H1 (cell line): ENCODE data around the gene TSHZ2. TPM values are rescaled to one million over a fixed set of nuclear protein-coding genes. Genes with fewer than 3 reads are reported as not detected.

Experiments
- CTCF ChIA-PET: fragments of 300-600 bp; sonication (Branson Sonifier 250); formaldehyde crosslinking; loops from one replicate; lab custom pipeline; 2021; ENCODE audit not compliant: partially characterized antibody; lab: Charles Lee
- POLR2A ChIA-PET: fragments of 300-600 bp; sonication (Branson Sonifier 250); formaldehyde crosslinking; loops from one replicate; lab custom pipeline; 2021; ENCODE audit warnings: inconsistent platforms; ENCODE audit not compliant: partially characterized antibody; lab: Charles Lee
- DNase-seq, 2 experiments: peaks; one replicate each; pipeline versions ENCODE4 v3.0.0 to v3.0.0-alpha.2; 2010 to 2022; ENCODE audit warnings: low spot score in 2 of 2, low read depth in 1 of 2, mixed read lengths in 1 of 2
- FAIRE-seq: peaks from 2 replicates; lab custom pipeline; 2011; peaks lifted over from hg19 to GRCh38; lab: Jason Lieb, UNC
- H2AFZ ChIP-seq: 2 replicates; pipeline ENCODE4 v1.8.1; 2012; ENCODE audit warnings: low read length, inconsistent platforms
- H2AK5ac ChIP-seq: 2 replicates; pipeline ENCODE4 v1.6.1; 2013; ENCODE audit warnings: low read depth, low read length
- H2BK120ac ChIP-seq: replicated peaks from 2 replicates; pipeline ENCODE3; 2013; ENCODE audit warnings: low read depth, low read length, inconsistent platforms
- H2BK12ac ChIP-seq: 2 replicates; pipeline ENCODE4 v1.6.1; 2013; ENCODE audit warnings: low read depth, low read length
- H2BK15ac ChIP-seq: 2 replicates; pipeline ENCODE4 v1.6.1; 2013; ENCODE audit warnings: low read length
- H2BK20ac ChIP-seq: 2 replicates; pipeline ENCODE4 v1.6.1; 2013; ENCODE audit warnings: low read length
- H2BK5ac ChIP-seq: 2 replicates; pipeline ENCODE4 v1.6.1; 2013; ENCODE audit warnings: low read depth, low read length
- H3K14ac ChIP-seq: 2 replicates; pipeline ENCODE4 v1.6.1; 2013; ENCODE audit warnings: inconsistent platforms; ENCODE audit not compliant: insufficient read length
- H3K18ac ChIP-seq: 2 replicates; pipeline ENCODE4 v1.6.1; 2013; ENCODE audit warnings: low read length; ENCODE audit errors: extremely low read depth
- H3K23ac ChIP-seq: 2 replicates; pipeline ENCODE4 v1.6.1; 2013; ENCODE audit warnings: inconsistent platforms; ENCODE audit not compliant: insufficient read length
- H3K23me2 ChIP-seq: 2 replicates; pipeline ENCODE4 v1.6.1; 2013; ENCODE audit warnings: low read depth, low read length
- H3K27ac ChIP-seq: 2 replicates; pipeline ENCODE4 v1.6.1; 2011; ENCODE audit warnings: low read depth, low read length, inconsistent platforms
- H3K27me3 ChIP-seq, 4 experiments: replicated peaks in 1 of 4; 1 replicate in 1 of 4; 2 replicates in 3 of 4; pipeline versions ENCODE4 v1.6.1 to v1.8.1; 2011 to 2013; ENCODE audit warnings: low read length in 3 of 4, mild to moderate bottlenecking in 3 of 4, inconsistent platforms in 2 of 4, mixed read lengths in 2 of 4, moderate library complexity in 1 of 4; ENCODE audit not compliant: control insufficient read depth in 3 of 4, insufficient read depth in 3 of 4; ENCODE audit errors: extremely low read depth in 1 of 4
- H3K36me3 ChIP-seq, 4 experiments: 2 replicates each; pipeline versions ENCODE4 v1.6.1 to v1.8.1; 2011 to 2013; ENCODE audit warnings: mild to moderate bottlenecking in 4 of 4, low read length in 3 of 4, moderate library complexity in 2 of 4, control low read depth in 1 of 4, inconsistent platforms in 1 of 4; ENCODE audit not compliant: insufficient read depth in 4 of 4, control insufficient read depth in 2 of 4
- H3K4ac ChIP-seq: replicated peaks from 2 replicates; pipeline ENCODE3; 2013; ENCODE audit warnings: low read length, low read depth, mixed read lengths, inconsistent platforms; ENCODE audit not compliant: insufficient read length
- H3K4me1 ChIP-seq, 4 experiments: replicated peaks in 1 of 4; 1 replicate in 1 of 4; 2 replicates in 3 of 4; pipeline versions ENCODE4 v1.6.1 to v1.8.1; 2011 to 2013; ENCODE audit warnings: low read length in 3 of 4, inconsistent platforms in 2 of 4, mixed read lengths in 1 of 4; ENCODE audit not compliant: insufficient read depth in 4 of 4, control insufficient read depth in 3 of 4
- H3K4me2 ChIP-seq, 2 experiments: 2 replicates each; pipeline versions ENCODE4 v1.6.1 to v1.8.1; 2011 to 2013; ENCODE audit warnings: low read depth in 2 of 2, low read length in 2 of 2, control low read depth in 1 of 2, inconsistent platforms in 1 of 2, mild to moderate bottlenecking in 1 of 2; ENCODE audit not compliant: insufficient read depth in 1 of 2
- H3K4me3 ChIP-seq, 4 experiments: fragments of 200-600, 300-600 bp in 1 of 4; sonication (generic), shearing (Covaris generic), sonication (Bioruptor Twin) in 1 of 4; 2 replicates each; pipeline versions ENCODE4 v1.5.1 to v1.8.1; 2011 to 2016; ENCODE audit warnings: low read length in 4 of 4, low read depth in 3 of 4, control low read depth in 2 of 4, inconsistent platforms in 2 of 4, mild to moderate bottlenecking in 2 of 4, mixed read lengths in 1 of 4, moderate library complexity in 1 of 4; ENCODE audit not compliant: insufficient read depth in 2 of 4; ENCODE audit errors: extremely low read depth in 1 of 4
- H3K56ac ChIP-seq: replicated peaks from 2 replicates; pipeline ENCODE3; 2013; ENCODE audit warnings: low read depth, mild to moderate bottlenecking, mixed read lengths, low read length, inconsistent platforms; ENCODE audit not compliant: insufficient read length
- H3K79me1 ChIP-seq: 2 replicates; pipeline ENCODE4 v1.6.1; 2013; ENCODE audit warnings: low read depth, low read length, control low read depth
- H3K79me2 ChIP-seq, 2 experiments: 2 replicates each; pipeline versions ENCODE4 v1.6.1 to v1.8.1; 2012 to 2013; ENCODE audit warnings: low read length in 2 of 2, mild to moderate bottlenecking in 2 of 2, inconsistent platforms in 1 of 2; ENCODE audit not compliant: insufficient read depth in 2 of 2, control insufficient read depth in 1 of 2
- H3K9ac ChIP-seq, 4 experiments: replicated peaks in 1 of 4; 1 replicate in 1 of 4; 2 replicates in 3 of 4; pipeline versions ENCODE4 v1.6.1 to v1.8.1; 2011 to 2013; ENCODE audit warnings: low read depth in 3 of 4, low read length in 3 of 4, control low read depth in 2 of 4, mild to moderate bottlenecking in 2 of 4, moderate library complexity in 2 of 4, inconsistent platforms in 1 of 4; ENCODE audit errors: extremely low read depth in 1 of 4
- H3K9me3 ChIP-seq, 2 experiments: 2 replicates each; pipeline versions ENCODE4 v1.6.1 to v1.8.1; 2012 to 2013; ENCODE audit warnings: mild to moderate bottlenecking in 2 of 2, moderate library complexity in 2 of 2, control low read depth in 1 of 2, inconsistent platforms in 1 of 2, low read depth in 1 of 2, low read length in 1 of 2, mixed read lengths in 1 of 2; ENCODE audit not compliant: insufficient read depth in 2 of 2
- H4K20me1 ChIP-seq, 2 experiments: replicated peaks in 1 of 2; 2 replicates each; pipeline versions ENCODE3 to v1.8.1; 2011 to 2013; ENCODE audit warnings: inconsistent platforms in 2 of 2, low read length in 2 of 2, mild to moderate bottlenecking in 1 of 2; ENCODE audit not compliant: insufficient read depth in 2 of 2, control insufficient read depth in 1 of 2
- H4K5ac ChIP-seq: 2 replicates; pipeline ENCODE4 v1.6.1; 2013; ENCODE audit warnings: low read length, low read depth, mixed read lengths, inconsistent platforms; ENCODE audit not compliant: insufficient read length
- H4K8ac ChIP-seq: 2 replicates; pipeline ENCODE4 v1.8.0; 2013; ENCODE audit warnings: mild to moderate bottlenecking, moderate library complexity, low read length, inconsistent platforms; ENCODE audit not compliant: insufficient read depth; ENCODE audit errors: extremely low read depth
- H4K91ac ChIP-seq: replicated peaks from 2 replicates; pipeline ENCODE3; 2013; ENCODE audit warnings: low read length, mixed read lengths, inconsistent platforms; ENCODE audit not compliant: insufficient read length
- CBX8 ChIP-seq: fragments of 300-800, 300-1000 bp; sonication (generic); IDR thresholded peaks from 2 replicates; pipeline ENCODE4 v1.7.1; 2016; ENCODE audit warnings: low read depth, low read length, borderline replicate concordance
- CTBP2 ChIP-seq: IDR thresholded peaks from 2 replicates; pipeline ENCODE4 v1.7.0; 2011; ENCODE audit warnings: borderline replicate concordance, mild to moderate bottlenecking, moderate library complexity, mixed read lengths, low read length; ENCODE audit not compliant: insufficient read depth, insufficient read length
- JUN ChIP-seq: IDR thresholded peaks from 2 replicates; pipeline ENCODE4 v1.6.1; 2011; ENCODE audit warnings: low read depth, mild to moderate bottlenecking, improper control_type of control experiment, low read length
- JUND ChIP-seq: IDR thresholded peaks from 2 replicates; pipeline ENCODE4 v1.6.1; 2011; ENCODE audit warnings: mild to moderate bottlenecking, improper control_type of control experiment, low read length
- MAX ChIP-seq: IDR thresholded peaks from 2 replicates; pipeline ENCODE4 v1.6.1; 2012; ENCODE audit warnings: inconsistent platforms
- POLR2AphosphoS5 ChIP-seq: IDR thresholded peaks from 2 replicates; pipeline ENCODE4 v1.6.1; 2011; ENCODE audit warnings: low read depth, low read length
- RAD21 ChIP-seq, 2 experiments: IDR thresholded peaks in 1 of 2; conservative IDR thresholded peaks in 1 of 2; 2 replicates each; pipeline ENCODE4 v1.6.1; 2011; ENCODE audit warnings: low read depth in 2 of 2, low read length in 2 of 2, improper control_type of control experiment in 1 of 2, inconsistent platforms in 1 of 2, mild to moderate bottlenecking in 1 of 2, moderate library complexity in 1 of 2
- RNF2 ChIP-seq: fragments of 200-900, 300-1000 bp; sonication (generic); IDR thresholded peaks from 2 replicates; pipeline ENCODE4 v1.7.1; 2016; ENCODE audit warnings: borderline replicate concordance, low read depth, mild to moderate bottlenecking, antibody characterized with exemption, low read length; ENCODE audit not compliant: poor library complexity, severe bottlenecking; ENCODE audit errors: missing control alignments
- RXRA ChIP-seq: IDR thresholded peaks from 2 replicates; pipeline ENCODE4 v1.6.1; 2011; ENCODE audit warnings: low read depth, mild to moderate bottlenecking, low read length, moderate library complexity; ENCODE audit not compliant: insufficient read depth
- SIRT6 ChIP-seq: IDR thresholded peaks from one replicate; pipeline ENCODE4 v1.7.1; 2012; ENCODE audit warnings: low read length, inconsistent platforms
- SRF ChIP-seq: IDR thresholded peaks from 2 replicates; pipeline ENCODE4 v1.6.1; 2011; ENCODE audit warnings: mild to moderate bottlenecking, low read depth, low read length, moderate library complexity
- WGBS, 2 experiments: shearing (Covaris generic) in 1 of 2; methylation state at CpG; one replicate each; pipeline versions ENCODE4 v1.1.6 to v1.1.7; 2013 to 2015; ENCODE audit warnings: low lambda C conversion rate in 2 of 2, mixed read lengths in 2 of 2, inconsistent platforms in 1 of 2, low coverage in 1 of 2, missing lambda C conversion rate in 1 of 2; ENCODE audit not compliant: insufficient replicate concordance in 2 of 2, insufficient coverage in 1 of 2, insufficient read length in 1 of 2; ENCODE audit errors: extremely low coverage in 1 of 2, missing lambda C conversion rate in 1 of 2; 5-methylcytosine and 5-hydroxymethylcytosine counted together
- polyA plus RNA-seq, 7 experiments: library from polyadenylated mRNA; depleted of rRNA in 3 of 7; stranded (reverse) in 5 of 7; unstranded in 2 of 7; fragments of >200 nt in 5 of 7; fragments of 200-250 nt in 2 of 7; gene quantifications; 1 replicate in 5 of 7; 2 replicates in 1 of 7; 4 replicates in 1 of 7; pipeline versions ENCODE4 v1.2.1 to v1.2.3, GENCODE V29; 2011 to 2013; ENCODE audit warnings: missing spikeins in 2 of 7, mixed read lengths in 2 of 7
- total RNA-seq: library from RNA; stranded (reverse); fragmentation: NEBNext Ultra II Directional; extraction: Animal tissue kit (Norgen Biotek cat#: 25700); gene quantifications from 2 replicates; pipeline ENCODE4 v1.2.1, GENCODE V29; 2021

The TSHZ2 gene
- total and polyA plus RNA-seq, 2 of the 8 experiments (the other 6 are each of a cell fraction or from before 2014, with no cell fraction given), result 0.14 to 0.30 TPM

DNA sequence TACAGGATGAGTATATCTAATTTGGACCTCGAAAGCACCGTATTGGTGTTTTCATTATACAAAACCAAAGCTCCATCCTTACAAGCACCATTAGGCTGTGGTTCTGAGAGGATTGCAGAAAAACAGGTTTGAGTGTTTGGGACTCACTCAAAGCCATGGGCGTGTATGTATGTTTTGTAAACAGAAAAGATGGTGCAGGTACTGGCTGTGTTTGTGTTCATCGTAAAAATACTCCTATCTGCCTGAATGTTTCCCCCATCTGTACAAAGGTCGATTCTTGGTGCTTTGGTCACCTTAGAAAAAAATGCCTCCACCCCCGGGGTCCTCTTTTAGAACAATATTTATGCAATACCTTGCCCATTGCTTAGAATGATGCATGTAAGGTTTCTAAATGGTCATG is 286.6 kb downstream of the TSHZ2 start:
- FAIRE-seq, result no peak
- no peaks in the 10 kb centered on the region for H3K4me1 ChIP-seq
- H3K23me2 ChIP-seq, result no peaks in the 10 kb centered on the region
- no peak overlapping the region for H3K27ac ChIP-seq
- no peaks in the 10 kb centered on the region for H3K79me1 ChIP-seq
- DNase-seq, result no peak
- H3K9me3 ChIP-seq, result peaks cover 0 to 4% of the 10 kb centered on the region in 2 experiments; a peak in 1 of 4 replicates
- H3K56ac ChIP-seq, result no peak overlapping the region
- no peak overlapping the region for H2BK5ac ChIP-seq
- POLR2A ChIA-PET, result interaction anchor here (0.8 kb wide), 1 partner anchor 12 kb away, joined by 3 read pairs; no protein-coding TSS in a partner anchor
- no peak overlapping the region for H3K14ac ChIP-seq
- H4K8ac ChIP-seq, result no peak overlapping the region
- no peak overlapping the region for H3K4me2 ChIP-seq
- no peak overlapping the region for H2BK120ac ChIP-seq
- CTCF ChIA-PET, result interaction anchor here (0.6 to 2.8 kb wide), 3 partner anchors 12 to 979 kb away, joined by 4 to 6 read pairs (median 5); no protein-coding TSS in a partner anchor
- H2AK5ac ChIP-seq, result no peak overlapping the region
- no peak overlapping the region for H2BK15ac ChIP-seq
- H4K20me1 ChIP-seq, result no peaks in the 10 kb centered on the region
- no peak overlapping the region for H3K23ac ChIP-seq
- H3K4ac ChIP-seq, result no peak overlapping the region
- no peak overlapping the region for H4K91ac ChIP-seq
- H2BK12ac ChIP-seq, result no peak overlapping the region
- H3K36me3 ChIP-seq, result no peaks in the 10 kb centered on the region
- no peak overlapping the region for H2BK20ac ChIP-seq
- H3K27me3 ChIP-seq, result no peaks in the 10 kb centered on the region
- H3K79me2 ChIP-seq, result no peaks in the 10 kb centered on the region
- H3K18ac ChIP-seq, result no peak overlapping the region
- H3K4me3 ChIP-seq, result no peak overlapping the region
- no peak overlapping the region for H3K9ac ChIP-seq
- no peak overlapping the region for H4K5ac ChIP-seq
- WGBS, 2 experiments, result 84% methylated on average over 6 of the region's 6 CpGs; no CpG with 5 or more reads in 1 of the 2 experiments
- H2AFZ ChIP-seq, result no peak overlapping the region
- TF ChIP-seq JUN, result no peak
- TF ChIP-seq SIRT6, result no peak
- TF ChIP-seq CTBP2, result no peak
- no peak for TF ChIP-seq SRF
- no peak for TF ChIP-seq RXRA
- no peak for TF ChIP-seq POLR2AphosphoS5
- TF ChIP-seq RNF2, result no peak
- no peak for TF ChIP-seq JUND
- no peak for TF ChIP-seq MAX
- TF ChIP-seq RAD21 (IDR thresholded peaks at IDR 0.05 in 1 of 2, conservative IDR thresholded peaks at IDR 0.05 in 1 of 2; ENCODE audit: low read depth in 2 of 2, low read length in 2 of 2), result no peak
- TF ChIP-seq CBX8, result no peak
